ENCODE measurements around the gene PITPNM3. TPM values are rescaled to one million over a fixed set of nuclear protein-coding genes. Genes with fewer than 3 reads are reported as not detected.

The PITPNM3 gene
- total RNA-seq, 1 donor from 2014 or later: 8.6 TPM

GRCh38 chr17:6421700-6422604, 134.4 kb downstream of the PITPNM3 start:
- Histone ChIP-seq H3K4me3 (no peak overlapping the region), H3K36me3 (no peaks in the 10 kb centered on the region), H3K27ac (no peak overlapping the region), H3K9me3 (no peaks in the 10 kb centered on the region), H3K27me3 (no peaks in the 10 kb centered on the region), H3K4me1 (no peaks in the 10 kb centered on the region)
- intact Hi-C loops (cut with DNase I): no loop called here
- no peak for DNase-seq (ENCODE audit: extremely low spot score in 2 of 2)
- TF ChIP-seq POLR2A (IDR thresholded peaks at IDR 0.05): no peak
- TF ChIP-seq, protein P1, sequence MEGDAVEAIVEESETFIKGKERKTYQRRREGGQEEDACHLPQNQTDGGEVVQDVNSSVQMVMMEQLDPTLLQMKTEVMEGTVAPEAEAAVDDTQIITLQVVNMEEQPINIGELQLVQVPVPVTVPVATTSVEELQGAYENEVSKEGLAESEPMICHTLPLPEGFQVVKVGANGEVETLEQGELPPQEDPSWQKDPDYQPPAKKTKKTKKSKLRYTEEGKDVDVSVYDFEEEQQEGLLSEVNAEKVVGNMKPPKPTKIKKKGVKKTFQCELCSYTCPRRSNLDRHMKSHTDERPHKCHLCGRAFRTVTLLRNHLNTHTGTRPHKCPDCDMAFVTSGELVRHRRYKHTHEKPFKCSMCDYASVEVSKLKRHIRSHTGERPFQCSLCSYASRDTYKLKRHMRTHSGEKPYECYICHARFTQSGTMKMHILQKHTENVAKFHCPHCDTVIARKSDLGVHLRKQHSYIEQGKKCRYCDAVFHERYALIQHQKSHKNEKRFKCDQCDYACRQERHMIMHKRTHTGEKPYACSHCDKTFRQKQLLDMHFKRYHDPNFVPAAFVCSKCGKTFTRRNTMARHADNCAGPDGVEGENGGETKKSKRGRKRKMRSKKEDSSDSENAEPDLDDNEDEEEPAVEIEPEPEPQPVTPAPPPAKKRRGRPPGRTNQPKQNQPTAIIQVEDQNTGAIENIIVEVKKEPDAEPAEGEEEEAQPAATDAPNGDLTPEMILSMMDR (IDR thresholded peaks at IDR 0.05): peak; percentile 60 to 84 (median 79)

GRCh38 chr17:6420173-6420641, 136.1 kb downstream of the PITPNM3 start:
- H3K27me3 ChIP-seq: no peaks in the 10 kb centered on the region
- intact Hi-C loops (cut with DNase I): no loop called here

GRCh38 chr17:6415616-6416015, 140.7 kb downstream of the PITPNM3 start:
- DNase-seq (ENCODE audit: extremely low spot score in 2 of 2): no peak
- Histone ChIP-seq H3K36me3 (no peaks in the 10 kb centered on the region), H3K27me3 (no peaks in the 10 kb centered on the region), H3K9me3 (no peaks in the 10 kb centered on the region), H3K4me3 (no peak overlapping the region), H3K4me1 (no peaks in the 10 kb centered on the region), H3K27ac (no peak overlapping the region)
- intact Hi-C loops (cut with DNase I): no loop called here
- TF ChIP-seq, protein P1 (IDR thresholded peaks at IDR 0.05): no peak
- TF ChIP-seq POLR2AphosphoS5 (IDR thresholded peaks at IDR 0.05; ENCODE audit: insufficient read depth in 1 of 2, low read depth in 1 of 2) (no peak), POLR2A (IDR thresholded peaks at IDR 0.05) (no peak)

More at GRCh38 chr17:6420173-6420641, 136.1 kb downstream of the PITPNM3 start:
- TF ChIP-seq POLR2AphosphoS5 (IDR thresholded peaks at IDR 0.05; ENCODE audit: insufficient read depth in 1 of 2, low read depth in 1 of 2): no peak
- TF ChIP-seq POLR2A (IDR thresholded peaks at IDR 0.05): no peak
- TF ChIP-seq, protein P1 (IDR thresholded peaks at IDR 0.05): no peak
- H3K27ac ChIP-seq: no peak overlapping the region
- no peaks in the 10 kb centered on the region for H3K36me3 ChIP-seq
- no peaks in the 10 kb centered on the region for H3K9me3 ChIP-seq
- no peaks in the 10 kb centered on the region for H3K4me1 ChIP-seq
- DNase-seq (ENCODE audit: extremely low spot score in 2 of 2): no peak
- no peak overlapping the region for H3K4me3 ChIP-seq

GRCh38 chr17:6413065-6413464, 143.3 kb downstream of the PITPNM3 start:
- Histone ChIP-seq H3K27me3 (no peaks in the 10 kb centered on the region), H3K4me3 (no peak overlapping the region)

More at GRCh38 chr17:6413065-6413464, 143.3 kb downstream of the PITPNM3 start:
- H3K4me1 ChIP-seq: no peaks in the 10 kb centered on the region
- H3K36me3 ChIP-seq: no peaks in the 10 kb centered on the region
- no peak overlapping the region for H3K27ac ChIP-seq
- H3K9me3 ChIP-seq: no peaks in the 10 kb centered on the region
- TF ChIP-seq, protein P1 (IDR thresholded peaks at IDR 0.05): no peak
- no peak for TF ChIP-seq POLR2A (IDR thresholded peaks at IDR 0.05)
- no peak for TF ChIP-seq POLR2AphosphoS5 (IDR thresholded peaks at IDR 0.05; ENCODE audit: insufficient read depth in 1 of 2, low read depth in 1 of 2)
- intact Hi-C loops (cut with DNase I): no loop called here
- no peak for DNase-seq (ENCODE audit: extremely low spot score in 2 of 2)
